Breast epithelium (tissue), 4 donors: ENCODE measurements around the gene SNAPC2. TPM values are rescaled to one million over a fixed set of nuclear protein-coding genes. Genes with fewer than 3 reads are reported as not detected.

Experiments
- DNase-seq, 2 donors: peaks; one replicate each; pipeline ENCODE4 v3.0.0-alpha.2; 2019; ENCODE audit warnings: low spot score in 2 of 2
- H3K27ac ChIP-seq, 2 donors: fragments of 200-600 bp; sonication (generic) in 1 of 2; one replicate each; pipeline ENCODE4 v1.5.1; 2016 to 2019; ENCODE audit warnings: mild to moderate bottlenecking in 1 of 2
- H3K27me3 ChIP-seq, 2 donors: fragments of 200-600 bp; sonication (generic) in 1 of 2; one replicate each; pipeline versions ENCODE4 v1.5.1 to v1.6.0; 2017 to 2019; ENCODE audit warnings: control low read depth in 1 of 2, mild to moderate bottlenecking in 1 of 2
- H3K36me3 ChIP-seq: fragments of 200-600 bp; one replicate; pipeline ENCODE4 v1.5.1; 2019
- H3K4me1 ChIP-seq, 2 donors: fragments of 200-600 bp; sonication (generic); one replicate each; pipeline ENCODE4 v1.5.1; 2016 to 2019; ENCODE audit warnings: control low read depth in 1 of 2
- H3K4me3 ChIP-seq, 3 donors: fragments of 200-600 bp; sonication (generic); 1 replicate in 2 of 3; 2 replicates in 1 of 3; pipeline ENCODE4 v1.5.1; 2016 to 2019; ENCODE audit warnings: mild to moderate bottlenecking in 3 of 3, moderate library complexity in 2 of 3
- H3K9me3 ChIP-seq, 2 donors: fragments of 200-600 bp; sonication (generic) in 1 of 2; one replicate each; pipeline ENCODE4 v1.5.1; 2016 to 2019; ENCODE audit warnings: control low read depth in 1 of 2
- POLR2A ChIP-seq: fragments of 450-650 bp; IDR thresholded peaks from one replicate; pipeline ENCODE4 v1.6.1; 2016; ENCODE audit warnings: antibody characterized with exemption, mild to moderate bottlenecking, moderate library complexity
- POLR2AphosphoS5 ChIP-seq, 3 donors: sonication (generic); formaldehyde crosslinking; IDR thresholded peaks; one replicate each; pipeline ENCODE4 v1.6.1; 2017; ENCODE audit warnings: antibody characterized with exemption in 3 of 3
- intact Hi-C: fragments of 100-400 bp; cut with DNase I; formaldehyde crosslinking; loops from one replicate; pipeline ENCODE4 v1.15.1; 2023; ENCODE audit warnings: low total_unique reads
- total RNA-seq, 3 donors: library from RNA; depleted of rRNA; stranded (reverse); fragments of >200 nt; gene quantifications; one replicate each; pipeline ENCODE4 v1.1.0, GENCODE V29; 2016
- TF ChIP-seq, protein P1 (sequence below), 3 donors: fragments of 450-650 bp; IDR thresholded peaks; one replicate each; pipeline ENCODE4 v1.5.1; 2016 to 2017; ENCODE audit warnings: antibody characterized with exemption in 3 of 3, mild to moderate bottlenecking in 3 of 3, moderate library complexity in 3 of 3

Gene SNAPC2
- total RNA-seq, 3 donors from 2014 or later: 13.8 to 14.8 (median 13.8) TPM

DNA sequence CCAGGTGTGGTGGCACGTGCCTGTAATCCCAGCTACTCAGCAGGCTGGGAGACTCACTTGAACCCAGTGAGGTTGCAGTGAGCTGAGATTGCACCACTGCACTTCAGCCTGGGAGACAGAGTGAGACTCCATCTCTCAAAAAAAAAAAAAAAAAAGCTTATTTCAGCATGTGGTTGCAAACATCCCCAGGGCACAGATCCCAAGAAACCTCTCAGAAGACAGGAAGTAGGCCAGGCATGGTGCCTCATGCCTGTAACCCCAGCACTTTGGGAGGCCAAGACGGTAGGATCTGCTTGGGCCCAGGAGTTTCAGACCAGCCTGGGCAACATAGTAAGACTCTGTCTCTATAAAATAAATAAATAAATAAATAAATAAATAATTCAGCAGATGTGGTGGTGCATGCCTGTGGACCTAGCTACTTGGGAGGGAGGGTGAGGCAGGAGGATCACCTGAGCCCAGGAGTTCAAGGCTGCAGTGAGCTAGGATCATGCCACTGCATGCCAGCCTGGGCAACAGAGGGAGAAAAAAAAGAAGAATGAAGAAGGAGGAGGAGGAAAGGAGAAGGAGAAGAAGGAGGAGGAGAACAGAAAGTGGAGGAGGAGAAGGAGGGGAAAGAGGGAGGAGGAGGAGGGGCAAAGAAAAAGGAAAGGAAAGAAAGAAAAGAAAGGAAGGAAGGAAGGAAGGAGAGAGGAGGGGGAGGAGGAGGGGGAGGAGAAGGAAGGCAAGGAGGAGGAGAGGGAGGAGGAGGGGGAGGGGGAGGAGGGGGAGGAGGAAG, 36.2 kb upstream of the SNAPC2 start:
- H3K4me3 ChIP-seq: no peak overlapping the region
- H3K4me1 ChIP-seq: peaks cover 0 to 2% of the 10 kb centered on the region in 2 donors
- no peaks in the 10 kb centered on the region for H3K27me3 ChIP-seq
- no peaks in the 10 kb centered on the region for H3K9me3 ChIP-seq
- TF ChIP-seq, protein P1, sequence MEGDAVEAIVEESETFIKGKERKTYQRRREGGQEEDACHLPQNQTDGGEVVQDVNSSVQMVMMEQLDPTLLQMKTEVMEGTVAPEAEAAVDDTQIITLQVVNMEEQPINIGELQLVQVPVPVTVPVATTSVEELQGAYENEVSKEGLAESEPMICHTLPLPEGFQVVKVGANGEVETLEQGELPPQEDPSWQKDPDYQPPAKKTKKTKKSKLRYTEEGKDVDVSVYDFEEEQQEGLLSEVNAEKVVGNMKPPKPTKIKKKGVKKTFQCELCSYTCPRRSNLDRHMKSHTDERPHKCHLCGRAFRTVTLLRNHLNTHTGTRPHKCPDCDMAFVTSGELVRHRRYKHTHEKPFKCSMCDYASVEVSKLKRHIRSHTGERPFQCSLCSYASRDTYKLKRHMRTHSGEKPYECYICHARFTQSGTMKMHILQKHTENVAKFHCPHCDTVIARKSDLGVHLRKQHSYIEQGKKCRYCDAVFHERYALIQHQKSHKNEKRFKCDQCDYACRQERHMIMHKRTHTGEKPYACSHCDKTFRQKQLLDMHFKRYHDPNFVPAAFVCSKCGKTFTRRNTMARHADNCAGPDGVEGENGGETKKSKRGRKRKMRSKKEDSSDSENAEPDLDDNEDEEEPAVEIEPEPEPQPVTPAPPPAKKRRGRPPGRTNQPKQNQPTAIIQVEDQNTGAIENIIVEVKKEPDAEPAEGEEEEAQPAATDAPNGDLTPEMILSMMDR (IDR thresholded peaks at IDR 0.05): no peak
- no peak for TF ChIP-seq POLR2AphosphoS5 (IDR thresholded peaks at IDR 0.05)
- no peak for TF ChIP-seq POLR2A
- no peaks in the 10 kb centered on the region for H3K36me3 ChIP-seq
- intact Hi-C loops: no loop called here
- no peak for DNase-seq
- no peak overlapping the region for H3K27ac ChIP-seq

- no peak overlapping the region for H3K4me3 ChIP-seq
- H3K36me3 ChIP-seq: no peaks in the 10 kb centered on the region
- H3K4me1 ChIP-seq: peaks cover 0 to 2% of the 10 kb centered on the region in 2 donors
- no peak overlapping the region for H3K27ac ChIP-seq
- TF ChIP-seq, protein P1 (IDR thresholded peaks at IDR 0.05): no peak
- no peak for TF ChIP-seq POLR2A
- no peak for TF ChIP-seq POLR2AphosphoS5 (IDR thresholded peaks at IDR 0.05)
- intact Hi-C loops: no loop called here
- no peak for DNase-seq
- no peaks in the 10 kb centered on the region for H3K27me3 ChIP-seq
- H3K9me3 ChIP-seq: no peaks in the 10 kb centered on the region
Measured at GRCh38 chr19:7885818-7886217, 34.3 kb upstream of the SNAPC2 start.

DNA sequence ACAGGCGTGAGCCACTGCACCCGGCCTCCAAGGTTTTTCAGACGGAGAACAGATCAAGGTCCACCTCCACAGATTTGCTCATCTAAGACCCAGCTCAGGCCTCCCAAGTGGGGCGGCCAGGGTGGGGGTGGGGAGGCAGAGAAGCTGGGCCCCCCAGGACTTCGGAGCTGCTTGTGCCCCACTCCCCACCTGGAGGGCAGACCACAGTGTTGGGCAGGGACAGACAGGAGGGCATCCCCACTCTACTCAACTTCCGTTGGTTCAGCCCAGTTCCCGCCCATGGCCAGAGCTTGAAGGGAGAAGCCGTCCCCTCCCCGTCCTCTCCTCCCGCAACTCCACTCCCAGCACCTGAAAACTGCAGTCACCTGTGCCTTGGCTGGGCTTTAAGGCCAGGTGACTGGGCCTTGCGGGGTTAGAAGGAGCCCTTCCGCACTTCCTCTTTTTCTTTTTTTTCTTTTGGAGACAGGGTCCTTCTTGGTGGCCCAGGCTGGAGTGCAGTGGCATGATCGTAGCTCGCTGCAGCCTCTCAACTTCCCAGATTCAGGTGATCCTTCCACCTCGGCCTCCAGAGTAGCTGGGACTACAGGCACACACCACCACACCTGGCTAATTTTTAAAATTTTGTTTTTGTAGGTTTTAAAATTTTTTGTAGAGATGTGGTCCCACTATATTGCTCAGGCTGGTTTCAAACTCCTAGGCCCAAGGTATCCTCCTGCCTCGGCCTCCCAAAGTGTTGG, 32.6 kb upstream of the SNAPC2 start:
- TF ChIP-seq, protein P1 (IDR thresholded peaks at IDR 0.05): no peak
- TF ChIP-seq POLR2AphosphoS5 (IDR thresholded peaks at IDR 0.05) (no peak), POLR2A (no peak)
- H3K4me3 ChIP-seq: peak overlapping the region in 2 of 3 donors; percentile 64 to 79
- no peaks in the 10 kb centered on the region for H3K36me3 ChIP-seq
- peaks cover 0 to 2% of the 10 kb centered on the region in 2 donors for H3K4me1 ChIP-seq
- DNase-seq: no peak
- H3K27ac ChIP-seq: no peak overlapping the region
- intact Hi-C loops: no loop called here
- no peaks in the 10 kb centered on the region for H3K27me3 ChIP-seq
- H3K9me3 ChIP-seq: no peaks in the 10 kb centered on the region

- no peaks in the 10 kb centered on the region for H3K9me3 ChIP-seq
- H3K4me3 ChIP-seq: peak within 1 kb of the TSS; percentile 44 to 79 (median 64)
- peak in 1 of 2 donors; percentile 74 for DNase-seq
- intact Hi-C loops: no loop called here
- no peaks in the 10 kb centered on the region for H3K36me3 ChIP-seq
- H3K27ac ChIP-seq: peak within 1 kb of the TSS; percentile 71 to 84
- peak in 1 of 3 donors; percentile 51 for TF ChIP-seq POLR2AphosphoS5 (IDR thresholded peaks at IDR 0.05)
- TF ChIP-seq, protein P1 (IDR thresholded peaks at IDR 0.05): no peak
- TF ChIP-seq POLR2A: no peak
- peaks cover 0 to 2% of the 10 kb centered on the region in 2 donors for H3K4me1 ChIP-seq
- no peaks in the 10 kb centered on the region for H3K27me3 ChIP-seq
Measured at GRCh38 chr19:7888145-7888825, 31.9 kb upstream of the SNAPC2 start, which contains the start of gene LRRC8E. TSS of gene LRRC8E (plus strand) at chr19:7888510. CDS start at chr19:7895604, 7,094 bp downstream.
